ENCODE measurements around the gene RGS7. TPM values are rescaled to one million over a fixed set of nuclear protein-coding genes. Genes with fewer than 3 reads are reported as not detected.

Gene RGS7
- total RNA-seq, 1 donor from 2014 or later: not detected

DNA sequence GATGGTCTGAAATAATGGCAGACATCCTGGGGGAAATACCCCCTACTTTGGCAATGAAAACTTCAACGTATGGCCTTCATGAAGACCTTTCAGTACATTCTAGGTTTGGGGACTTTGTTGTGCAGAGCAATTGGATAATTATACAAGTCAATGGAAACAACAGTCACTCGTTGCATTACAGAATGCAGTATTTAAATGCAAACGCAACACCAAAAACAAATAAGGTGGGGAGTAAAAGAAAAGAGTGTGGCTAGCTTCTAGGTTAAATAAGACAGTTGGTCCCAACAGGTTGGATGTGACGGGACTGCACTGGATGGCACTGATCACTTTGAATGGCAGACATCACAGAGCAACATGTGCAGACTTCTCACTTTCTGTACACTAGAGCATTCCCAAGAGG is 386.8 kb downstream of the RGS7 start:
- no peak for ATAC-seq

DNA sequence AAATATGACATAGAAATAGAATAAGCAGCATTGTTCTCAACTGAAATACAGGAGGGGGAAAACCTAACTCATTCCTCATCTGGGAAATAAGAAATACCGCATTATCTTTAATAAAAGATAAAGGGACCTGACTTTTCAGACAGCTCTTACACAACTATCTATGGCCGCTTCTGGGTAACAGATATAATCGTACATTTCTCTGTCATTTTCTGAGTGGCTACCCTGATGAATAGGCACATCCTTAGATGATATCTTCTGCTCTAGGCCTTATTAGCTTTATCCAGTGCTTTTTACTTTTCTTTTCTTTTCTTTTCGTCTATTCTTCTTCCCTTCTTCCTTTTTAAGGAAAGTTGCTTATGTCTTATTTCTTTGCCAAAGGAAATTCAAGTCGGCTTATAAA is 388.1 kb downstream of the RGS7 start:
- no peak for ATAC-seq

DNA sequence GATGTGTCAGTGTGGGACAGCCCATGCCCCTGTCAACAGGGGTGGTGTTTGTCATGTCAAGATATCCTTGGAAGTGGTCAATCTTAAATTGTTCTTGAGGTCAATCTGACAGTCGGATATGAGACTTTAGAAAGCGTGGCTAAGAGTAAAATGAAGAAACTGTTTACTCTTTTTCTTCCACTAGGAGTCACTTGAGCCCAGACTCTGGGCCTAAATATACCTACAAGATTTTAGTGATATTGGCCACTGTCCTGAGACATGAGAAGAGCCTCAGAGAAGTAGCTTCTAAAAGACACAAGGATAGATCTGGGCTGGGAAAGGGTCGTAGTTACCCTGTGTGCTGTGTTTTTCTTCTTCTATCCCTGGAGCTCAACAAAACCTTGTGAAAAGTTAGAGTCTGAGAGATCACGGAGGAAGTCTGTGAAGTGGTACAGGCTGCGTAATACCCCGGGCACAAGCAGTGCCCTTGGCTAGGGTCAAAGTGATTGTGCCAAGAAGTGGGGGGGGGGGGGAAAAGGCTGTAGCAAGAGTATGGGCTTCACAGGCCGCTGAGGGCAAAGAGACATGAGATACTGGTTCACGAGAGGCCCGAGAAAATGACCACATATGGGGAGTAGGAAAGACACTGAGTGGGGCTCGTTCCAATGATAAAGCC is 389.8 kb downstream of the RGS7 start:
- ATAC-seq: no peak

DNA sequence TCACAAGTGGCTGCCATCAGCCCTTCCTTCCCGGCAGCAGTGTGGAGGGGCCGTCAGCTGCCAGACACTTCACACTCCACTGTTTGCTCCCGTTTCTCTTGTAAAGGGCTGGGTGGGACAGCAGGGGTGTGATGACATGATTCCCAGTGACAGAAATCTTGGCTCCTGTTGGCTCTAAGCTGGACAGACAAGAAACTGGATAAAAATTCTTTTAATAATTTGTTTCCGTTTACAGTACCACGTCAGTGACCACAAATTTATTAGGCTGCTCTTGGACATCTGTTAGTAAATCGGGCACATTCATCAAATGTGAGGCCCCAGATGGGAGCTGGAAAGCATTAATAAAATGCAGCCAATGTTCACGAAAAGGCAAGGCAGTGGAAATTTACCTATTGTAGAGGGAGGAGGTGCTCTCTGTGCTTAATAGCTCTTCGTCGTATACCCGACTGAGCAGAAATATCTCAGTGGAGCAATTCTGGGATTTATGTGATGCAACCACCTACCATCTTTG is 391.4 kb downstream of the RGS7 start:
- no peak for ATAC-seq

DNA sequence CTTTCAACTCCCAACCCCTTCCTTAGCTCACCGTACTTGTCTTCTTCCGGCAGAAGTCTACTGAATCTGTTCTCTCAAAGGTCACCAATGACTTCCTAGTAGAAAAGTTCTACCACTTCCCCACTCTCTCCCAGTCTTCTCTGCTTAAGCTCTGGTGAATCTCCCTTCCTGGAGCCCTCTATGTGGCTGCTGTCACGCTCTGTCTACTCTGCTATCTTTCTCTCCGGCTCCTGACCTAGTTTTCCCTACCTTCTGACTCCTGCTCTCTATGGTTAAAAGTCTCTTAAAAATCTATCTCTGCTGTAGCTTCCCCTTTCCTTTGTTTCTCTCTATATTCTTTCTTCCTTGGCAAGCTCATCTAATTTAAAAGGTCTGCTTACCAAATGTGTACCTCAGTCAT is 394.9 kb downstream of the RGS7 start:
- ATAC-seq: no peak

DNA sequence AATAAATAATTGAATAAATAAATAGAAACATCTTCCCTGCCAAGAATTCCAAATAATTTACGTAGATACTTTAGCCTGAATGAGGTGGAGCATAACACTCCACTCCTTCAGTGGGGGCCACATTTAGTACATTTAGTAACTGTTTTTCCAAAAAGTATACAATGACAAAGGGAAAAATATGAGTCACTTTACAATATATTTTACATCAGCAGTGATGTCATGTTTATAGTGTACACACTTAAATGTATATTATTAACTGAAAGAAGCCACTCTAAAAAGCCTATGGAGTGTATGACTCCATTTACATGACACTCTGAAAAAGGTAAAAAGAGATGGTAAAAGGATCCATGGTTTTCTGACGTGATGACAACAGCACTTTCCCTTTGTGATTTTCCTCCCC is 400.6 kb downstream of the RGS7 start:
- ATAC-seq: no peak

DNA sequence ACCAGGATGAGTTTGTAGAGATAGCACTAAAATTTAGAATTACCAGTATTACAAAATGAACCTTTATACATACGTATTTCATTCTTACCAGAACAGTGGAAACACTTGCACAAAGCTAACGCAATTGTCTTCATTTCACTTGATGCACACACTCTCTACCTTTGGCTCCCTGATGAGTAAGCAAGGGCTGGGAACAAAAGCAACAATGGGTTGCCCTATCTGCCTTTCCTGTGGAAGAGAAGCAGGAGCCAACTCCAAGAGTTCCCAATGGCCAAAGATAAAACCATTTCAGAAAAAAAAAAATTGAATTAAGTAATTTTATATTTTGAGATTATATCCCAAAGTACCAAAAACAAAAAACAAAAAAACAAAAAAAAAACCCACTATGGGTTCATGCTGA is 401.0 kb downstream of the RGS7 start:
- no peak for ATAC-seq

DNA sequence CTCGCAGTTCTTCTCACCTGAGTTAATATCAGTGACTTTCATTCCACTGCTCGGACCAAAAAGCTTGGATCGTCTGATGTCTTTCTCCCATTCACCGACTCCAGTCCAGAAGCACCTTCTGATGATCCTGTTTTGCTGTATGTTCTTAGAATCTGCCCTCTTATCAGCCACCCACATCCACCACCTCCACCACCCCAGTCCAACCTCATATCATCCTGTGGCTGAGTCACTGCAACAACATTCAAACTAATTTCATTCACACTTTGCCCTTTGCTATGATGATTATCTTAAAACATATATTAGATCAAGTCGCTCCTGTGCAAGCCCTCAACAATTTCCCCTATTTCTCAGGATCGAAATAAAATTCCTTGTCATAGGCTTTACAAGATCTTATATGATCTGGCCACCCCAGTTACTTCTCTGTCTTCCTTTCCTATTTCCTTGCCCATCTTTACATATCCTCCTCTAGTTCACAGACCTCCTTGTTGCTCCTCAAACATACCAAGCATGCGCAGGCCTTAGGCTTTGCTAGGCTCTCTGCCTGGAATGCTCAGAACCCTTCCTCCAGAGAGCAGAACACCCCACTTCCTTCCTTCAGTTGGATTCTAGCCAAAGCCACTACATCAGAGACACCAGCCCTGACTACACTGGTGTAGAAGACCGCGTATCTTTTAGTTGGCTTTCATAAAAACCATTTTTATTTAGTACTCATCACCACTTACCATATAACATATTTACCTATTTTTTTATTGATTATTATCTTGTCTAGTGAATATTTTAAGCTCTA is 409.4 kb downstream of the RGS7 start:
- ATAC-seq: no peak

DNA sequence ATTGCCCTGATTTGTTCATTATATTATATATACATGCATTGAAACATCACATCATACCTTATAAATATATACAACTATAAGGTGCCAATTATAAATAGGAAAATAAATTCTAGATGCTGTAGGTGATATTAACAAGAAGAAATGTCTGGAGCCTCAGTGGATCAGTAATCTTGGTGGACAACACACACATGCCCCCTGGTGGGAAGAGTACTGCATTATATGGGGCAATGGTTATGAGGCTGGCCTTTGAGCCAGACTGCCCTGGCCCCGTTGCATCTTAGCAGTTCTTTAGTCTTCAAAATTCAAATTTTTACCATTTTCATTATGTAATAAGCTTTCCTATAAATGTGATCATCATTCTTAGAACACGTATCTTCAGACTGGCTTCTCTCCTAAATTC is 410.1 kb downstream of the RGS7 start:
- no peak for ATAC-seq

DNA sequence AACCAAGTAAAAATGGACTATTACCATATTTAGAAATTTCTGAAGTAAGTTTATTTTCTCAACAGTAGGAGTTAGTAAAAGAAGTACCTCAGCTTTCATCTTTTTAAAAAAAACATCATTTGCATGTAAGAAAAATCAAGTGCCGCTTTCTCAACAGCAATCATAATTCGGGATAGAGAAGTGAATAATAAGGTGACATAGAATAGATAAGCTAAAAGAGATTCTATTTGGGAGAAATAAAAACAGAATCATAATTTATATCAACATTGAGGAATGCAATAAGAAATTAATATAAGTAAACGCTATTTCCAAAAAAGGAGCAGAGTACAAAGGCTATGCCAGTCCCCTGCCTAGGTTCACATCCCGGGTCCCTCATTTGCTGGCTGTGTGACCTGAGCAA is 414.1 kb downstream of the RGS7 start:
- no peak for ATAC-seq

DNA sequence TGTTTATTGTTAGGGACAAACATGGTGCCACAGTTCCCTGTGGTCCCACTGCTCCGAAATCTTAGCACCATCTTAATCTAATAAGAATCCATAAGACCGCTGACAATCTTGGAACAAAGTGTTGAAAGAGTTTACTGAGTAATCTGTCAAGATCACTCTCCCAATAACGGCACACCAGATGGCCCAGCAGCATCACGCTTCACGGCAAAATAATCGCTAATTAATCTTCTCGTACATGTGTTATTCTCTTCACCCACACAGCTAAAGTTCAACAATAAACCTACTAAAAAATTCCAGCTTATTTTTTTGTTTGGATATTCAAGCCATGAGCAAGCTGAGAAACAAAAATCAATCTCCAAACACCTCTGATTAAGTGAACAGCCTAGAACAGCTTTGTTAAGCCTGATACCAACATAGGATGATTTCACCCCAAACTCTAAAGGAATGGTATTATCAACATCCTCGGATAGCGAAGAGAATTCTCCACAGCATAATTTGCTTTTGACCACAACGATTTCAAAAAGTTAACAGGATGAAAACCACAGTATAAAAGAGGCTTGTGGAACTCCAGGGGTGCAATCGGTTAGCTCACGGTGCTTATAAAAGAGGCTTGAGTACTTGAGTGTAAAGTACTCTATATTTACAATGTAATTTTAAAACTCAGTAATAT is 415.2 kb downstream of the RGS7 start:
- ATAC-seq: no peak

DNA sequence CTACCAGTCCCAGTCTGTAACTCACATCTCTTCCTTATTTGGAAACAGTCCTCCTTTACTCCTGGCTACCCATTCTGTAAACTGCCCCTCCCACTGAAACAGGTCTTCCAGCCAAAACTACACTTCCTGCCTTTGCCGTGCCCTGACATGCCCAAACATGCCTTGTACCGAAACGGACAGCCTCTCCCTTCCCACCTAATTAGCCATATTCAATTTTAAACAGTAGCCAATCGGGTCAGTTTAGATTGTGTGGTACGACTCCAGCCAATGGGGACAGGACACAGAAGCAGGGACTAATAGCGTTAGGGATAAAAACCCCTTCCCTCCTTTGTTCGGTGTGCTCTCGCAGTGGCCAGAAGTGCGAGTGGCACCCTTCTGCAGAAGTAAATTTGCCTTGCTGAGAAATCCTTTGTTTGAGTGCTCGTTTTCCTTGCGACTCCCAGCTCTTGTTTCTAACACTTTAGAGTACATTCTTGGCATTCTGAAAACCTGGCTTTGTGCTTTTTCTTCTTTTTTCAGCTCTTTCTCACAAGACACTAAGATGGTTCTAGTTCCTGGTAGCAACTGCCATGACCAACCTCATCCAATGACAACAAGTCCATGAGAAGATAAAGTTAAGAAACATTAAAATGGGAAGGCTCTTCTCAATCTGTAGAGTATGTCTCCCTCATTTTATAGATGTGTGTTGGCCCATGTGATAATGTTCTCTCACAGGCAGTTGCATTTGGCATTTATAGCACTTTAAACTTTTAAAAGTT is 419.9 kb downstream of the RGS7 start:
- no peak for ATAC-seq

DNA sequence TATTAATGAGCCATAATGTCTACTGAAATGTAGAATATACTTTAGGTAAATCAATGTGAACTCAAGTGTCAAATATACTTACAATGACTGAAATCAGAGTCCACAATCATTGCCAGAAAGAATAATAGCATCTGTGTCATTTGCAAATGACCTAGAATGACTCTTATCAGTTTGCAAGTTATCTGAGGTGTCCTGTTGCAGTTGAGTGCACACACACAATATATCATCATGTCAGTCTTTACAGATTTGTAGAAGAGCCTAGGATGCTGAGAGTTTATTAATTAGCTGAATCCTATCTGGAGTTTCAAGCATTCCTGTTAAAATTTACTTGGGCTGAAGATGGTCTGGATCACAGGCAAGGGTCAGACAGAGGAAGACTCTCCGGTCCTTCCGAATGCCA is 421.1 kb downstream of the RGS7 start:
- no peak for ATAC-seq

DNA sequence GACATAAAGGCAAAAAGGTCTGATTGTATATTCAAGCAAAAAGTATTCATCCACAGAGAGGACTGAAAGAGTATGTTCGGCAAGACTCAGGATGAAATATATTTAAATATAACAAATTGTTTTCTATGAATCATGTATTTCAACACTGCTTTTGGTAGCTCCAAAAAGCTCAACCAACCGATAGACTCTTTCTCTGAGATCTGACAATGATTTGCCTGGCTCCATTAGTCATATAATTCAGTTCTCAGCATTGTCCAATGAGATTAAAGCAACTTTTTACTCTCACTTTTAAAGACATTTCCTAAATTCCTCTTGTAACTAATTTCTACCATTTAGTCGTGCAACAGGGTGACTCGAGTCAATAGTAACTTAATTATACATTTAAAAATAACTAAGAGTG is 426.0 kb downstream of the RGS7 start:
- ATAC-seq: no peak

DNA sequence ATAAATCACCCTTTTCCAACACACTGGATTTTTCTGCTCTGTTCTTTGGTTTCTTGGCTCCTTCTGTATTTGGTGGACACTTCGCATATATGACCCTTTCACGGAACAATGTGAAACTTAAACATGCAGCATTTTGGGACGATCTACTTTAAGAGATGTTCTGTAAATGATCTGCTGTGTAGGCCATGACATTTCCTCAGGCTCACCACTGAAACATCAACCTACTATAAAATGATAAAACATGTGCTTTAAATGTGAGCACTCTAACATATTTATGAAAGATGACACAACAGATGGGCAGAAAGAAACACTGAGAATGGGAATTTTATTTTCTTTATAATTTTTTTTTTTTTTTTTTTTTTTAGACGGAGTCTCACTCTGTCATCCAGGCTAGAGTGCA is 428.7 kb downstream of the RGS7 start:
- ATAC-seq: no peak

DNA sequence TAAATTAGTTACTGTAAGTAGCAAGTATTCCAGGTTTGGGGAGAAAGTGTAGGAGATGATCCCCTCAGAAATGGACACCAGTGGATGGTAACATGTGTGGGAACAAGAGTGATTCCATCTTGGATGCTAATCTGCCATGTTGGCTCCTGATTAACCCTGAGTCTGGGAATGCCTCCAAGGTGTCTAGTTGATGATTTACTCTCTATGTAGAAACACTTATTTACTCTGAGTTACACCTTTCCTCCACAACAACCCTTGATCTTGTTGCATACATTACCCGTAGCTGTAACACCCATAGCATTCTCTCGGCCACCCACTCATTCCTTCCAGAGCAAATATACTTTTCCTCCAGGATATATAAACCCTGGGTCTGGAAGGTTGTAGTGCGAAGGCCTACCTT is 429.2 kb downstream of the RGS7 start:
- no peak for ATAC-seq

DNA sequence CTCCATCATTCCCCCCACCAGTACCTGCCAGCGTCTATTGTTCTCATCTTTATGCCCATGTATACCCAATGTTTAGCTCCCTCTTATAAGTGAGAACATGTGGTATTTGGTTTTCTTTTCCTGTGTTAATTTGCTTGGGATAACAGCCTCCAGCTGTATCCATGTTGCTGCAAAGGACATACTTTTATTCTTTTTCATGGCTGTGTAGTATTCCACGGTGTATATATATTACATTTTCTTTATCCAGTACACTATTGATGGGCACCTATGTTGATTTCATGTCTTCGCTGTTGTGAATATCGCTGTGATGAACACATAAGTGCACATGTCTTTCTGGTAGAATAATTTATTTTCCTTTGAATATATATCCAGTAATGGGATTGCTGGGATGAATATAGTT is 431.7 kb downstream of the RGS7 start:
- no peak for ATAC-seq

DNA sequence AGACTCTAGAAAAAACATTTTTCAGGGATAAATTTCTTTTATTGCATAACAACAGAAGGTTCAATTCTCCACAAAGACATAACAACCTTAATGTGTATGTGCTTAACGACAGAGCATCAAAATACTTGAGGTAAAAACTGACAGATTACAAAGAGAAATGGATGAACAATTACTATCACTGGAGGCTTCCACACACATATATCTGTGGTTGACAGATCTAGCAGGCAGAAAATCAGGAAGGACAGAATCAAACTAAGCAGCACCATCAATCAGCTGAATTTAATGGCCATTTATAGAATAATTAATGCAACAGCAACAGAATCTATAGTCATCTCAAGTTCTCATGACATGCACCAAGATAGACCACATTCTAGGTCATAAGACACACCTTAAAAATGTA is 439.0 kb downstream of the RGS7 start:
- ATAC-seq: no peak

DNA sequence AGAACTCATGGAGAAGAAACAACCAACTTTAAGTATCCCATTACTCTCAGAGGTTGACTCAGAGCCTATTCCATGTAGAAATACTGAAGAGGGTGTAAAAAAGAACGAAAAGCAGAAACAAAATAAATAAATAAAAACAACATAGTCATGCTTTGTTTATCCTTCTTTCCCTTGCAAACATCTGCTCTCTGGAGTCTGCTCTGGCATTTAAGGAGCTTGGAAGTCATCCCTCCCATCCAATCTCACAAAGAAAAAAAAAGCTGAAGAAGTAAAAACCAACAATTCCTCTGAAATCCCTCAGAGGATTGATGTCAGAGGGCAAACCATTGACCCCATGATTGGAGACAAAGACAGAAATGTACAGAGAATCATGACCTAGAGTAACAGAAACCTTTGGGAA is 442.5 kb downstream of the RGS7 start:
- ATAC-seq: no peak

DNA sequence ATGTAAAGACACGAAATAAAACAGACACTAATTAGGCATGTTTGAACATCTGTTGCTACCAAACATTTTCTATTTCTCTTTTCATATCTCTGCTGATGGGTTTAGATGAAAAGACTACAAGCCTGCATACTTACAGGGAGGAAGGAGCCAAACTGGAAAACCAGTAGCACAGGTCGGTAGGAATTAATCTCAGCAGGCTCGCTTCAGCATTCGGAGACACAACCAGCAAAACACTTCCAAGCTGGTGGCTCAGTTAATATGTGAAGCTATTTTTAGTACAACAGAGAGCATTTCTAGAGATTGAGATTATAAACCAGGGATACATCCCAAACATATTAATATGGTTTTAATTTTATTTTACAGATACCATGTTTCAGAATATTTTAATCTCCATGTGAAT is 444.2 kb downstream of the RGS7 start:
- no peak for ATAC-seq

DNA sequence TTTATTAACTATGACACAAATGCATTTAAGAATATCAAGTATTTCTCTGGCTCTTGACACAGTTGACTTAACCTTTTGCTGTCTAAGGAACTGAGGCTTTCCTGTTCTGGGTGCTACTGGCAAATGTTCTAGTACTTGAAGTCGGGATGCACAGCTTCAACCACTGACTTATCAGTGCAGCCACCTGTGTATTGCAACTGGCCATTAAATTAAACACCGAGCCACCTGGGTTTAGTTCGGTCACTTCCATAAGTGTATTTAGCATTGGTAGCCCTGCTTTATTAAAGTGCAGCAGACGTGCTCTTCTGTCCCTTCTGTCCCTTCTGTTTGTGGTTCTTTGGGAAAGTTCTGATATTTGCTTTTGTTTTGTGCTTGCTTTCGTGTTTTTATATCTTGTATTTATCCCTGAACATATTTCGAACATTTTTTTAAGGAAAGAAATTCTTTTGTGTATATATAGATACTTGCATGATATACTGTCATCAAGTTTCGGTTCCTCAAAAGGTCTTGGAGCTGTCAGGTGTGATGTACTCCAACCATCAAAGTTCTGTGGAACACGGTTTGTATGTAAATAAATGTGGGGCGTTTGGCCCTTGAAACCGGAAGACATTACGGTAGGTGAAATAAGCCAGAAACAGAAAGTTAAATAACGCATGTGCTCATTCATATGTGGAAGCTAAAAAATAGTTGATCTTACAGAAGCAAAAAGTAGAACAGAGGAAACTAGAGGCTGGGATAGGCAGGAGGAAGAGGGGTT is 447.1 kb downstream of the RGS7 start:
- ATAC-seq: no peak

DNA sequence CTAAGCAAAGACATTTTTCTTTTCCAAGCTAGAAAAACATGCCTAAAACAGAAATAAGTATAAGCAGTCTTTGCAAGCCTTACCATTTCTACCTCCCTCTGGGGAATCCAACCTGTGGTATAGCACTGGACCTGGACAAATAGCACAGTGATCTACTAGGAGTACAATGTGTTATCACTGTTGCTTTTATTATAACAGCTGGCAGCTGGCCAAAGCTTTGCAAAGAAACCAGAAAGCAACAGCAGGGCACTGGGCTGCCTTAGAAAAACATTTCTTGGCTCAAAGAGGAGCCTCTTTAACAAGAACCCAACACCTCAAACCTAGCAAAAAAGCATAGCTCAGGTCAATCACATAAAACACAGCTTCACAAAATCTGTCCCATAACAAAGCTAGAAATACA is 450.5 kb downstream of the RGS7 start:
- ATAC-seq: no peak

Measured in esophagus mucosa (tissue), 1 donor.